ENCODE results near the gene ST3GAL3.

Gene ST3GAL3

GRCh38 chr1:43854473-43854872 is 147.1 kb downstream of the ST3GAL3 start:
- Histone ChIP-seq H3K27me3 (ENCODE audit: insufficient read depth, low read depth) (no peaks in the 10 kb centered on the region), H3K9ac (no peak overlapping the region), H3K79me2 (ENCODE audit: insufficient read depth, low read depth) (no peaks in the 10 kb centered on the region), H3K4me1 (ENCODE audit: low read depth, poor library complexity, severe bottlenecking) (peaks cover 70% of the 10 kb centered on the region), H3K36me3 (ENCODE audit: insufficient read depth) (no peaks in the 10 kb centered on the region), H3K4me2 (peak overlapping the region; percentile 47), H2AFZ (ENCODE audit: low read depth) (no peak overlapping the region), H3K4me3 (IDR thresholded peaks at IDR 0.05; ENCODE audit: insufficient read depth, low read depth, low read length) (no peak overlapping the region), H4K20me1 (ENCODE audit: insufficient read depth) (no peaks in the 10 kb centered on the region), H3K27ac (peak overlapping the region; percentile 59)
- TF ChIP-seq CTCF (conservative IDR thresholded peaks at IDR 0.05; ENCODE audit: low read depth, low read length): no peak

DNA sequence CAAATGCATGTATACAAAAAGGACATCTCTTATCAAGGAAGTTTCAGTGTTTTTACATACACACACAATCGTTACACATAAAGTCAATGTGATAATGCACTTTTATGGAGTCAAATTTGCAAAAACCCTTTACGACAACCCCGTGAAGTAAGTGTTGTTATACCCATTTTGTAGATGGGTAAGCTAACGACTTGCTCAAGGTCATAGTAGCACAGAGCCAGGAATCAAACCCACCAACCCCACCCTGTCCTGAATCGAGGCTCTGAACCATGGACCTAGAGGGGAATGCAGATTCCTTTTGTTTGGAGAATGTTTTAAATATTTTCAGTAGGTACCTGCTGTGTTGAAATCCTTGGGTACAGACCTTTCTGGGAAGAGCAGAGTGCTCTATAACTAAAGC is 148.9 kb downstream of the ST3GAL3 start:
- no peak for TF ChIP-seq CTCF (conservative IDR thresholded peaks at IDR 0.05; ENCODE audit: low read depth, low read length)
- Histone ChIP-seq H3K36me3 (ENCODE audit: insufficient read depth) (no peaks in the 10 kb centered on the region), H3K9ac (no peak overlapping the region)

GRCh38 chr1:43857163-43857562 is 149.8 kb downstream of the ST3GAL3 start:
- Histone ChIP-seq H3K9ac (no peak overlapping the region), H4K20me1 (ENCODE audit: insufficient read depth) (no peaks in the 10 kb centered on the region), H3K36me3 (ENCODE audit: insufficient read depth) (no peaks in the 10 kb centered on the region), H3K4me2 (no peak overlapping the region), H2AFZ (ENCODE audit: low read depth) (no peak overlapping the region), H3K4me1 (ENCODE audit: low read depth, poor library complexity, severe bottlenecking) (peaks cover 59% of the 10 kb centered on the region), H3K27me3 (ENCODE audit: insufficient read depth, low read depth) (no peaks in the 10 kb centered on the region), H3K27ac (no peak overlapping the region), H3K79me2 (ENCODE audit: insufficient read depth, low read depth) (no peaks in the 10 kb centered on the region), H3K4me3 (IDR thresholded peaks at IDR 0.05; ENCODE audit: insufficient read depth, low read depth, low read length) (no peak overlapping the region)
- no peak for TF ChIP-seq CTCF (conservative IDR thresholded peaks at IDR 0.05; ENCODE audit: low read depth, low read length)

More for the DNA sequence above, 148.9 kb downstream of the ST3GAL3 start:
- H3K4me3 ChIP-seq (IDR thresholded peaks at IDR 0.05; ENCODE audit: insufficient read depth, low read depth, low read length): no peak overlapping the region
- H3K27me3 ChIP-seq (ENCODE audit: insufficient read depth, low read depth): no peaks in the 10 kb centered on the region
- no peak overlapping the region for H3K4me2 ChIP-seq
- H2AFZ ChIP-seq (ENCODE audit: low read depth): no peak overlapping the region
- no peak overlapping the region for H3K27ac ChIP-seq
- peaks cover 69% of the 10 kb centered on the region for H3K4me1 ChIP-seq (ENCODE audit: low read depth, poor library complexity, severe bottlenecking)
- H4K20me1 ChIP-seq (ENCODE audit: insufficient read depth): no peaks in the 10 kb centered on the region
- no peaks in the 10 kb centered on the region for H3K79me2 ChIP-seq (ENCODE audit: insufficient read depth, low read depth)

DNA sequence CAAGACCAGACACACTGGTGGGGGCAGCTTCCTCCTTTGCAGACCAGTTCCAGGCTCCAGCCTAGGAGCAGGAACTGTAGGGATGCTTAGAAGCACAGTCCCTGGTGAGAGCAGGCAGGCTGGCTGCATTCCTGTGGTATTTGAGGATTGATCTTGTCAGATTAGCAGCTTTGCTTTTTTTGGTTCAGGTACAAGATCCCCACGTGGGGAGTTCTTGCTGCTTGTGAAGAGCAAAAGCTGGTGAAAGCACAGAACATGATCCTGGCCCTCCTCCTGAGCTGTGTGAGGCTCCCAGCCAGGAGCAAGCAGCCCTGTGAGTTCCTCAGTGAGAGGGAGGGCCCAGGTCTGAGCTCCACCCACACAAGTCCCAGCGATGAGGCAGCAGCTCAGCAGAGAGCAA is 151.0 kb downstream of the ST3GAL3 start:
- peaks cover 48% of the 10 kb centered on the region for H3K4me1 ChIP-seq (ENCODE audit: low read depth, poor library complexity, severe bottlenecking)
- H3K4me3 ChIP-seq (IDR thresholded peaks at IDR 0.05; ENCODE audit: insufficient read depth, low read depth, low read length): no peak overlapping the region
- H2AFZ ChIP-seq (ENCODE audit: low read depth): peak overlapping the region; percentile 30; the same call in 1 of the 2 replicates
- H3K36me3 ChIP-seq (ENCODE audit: insufficient read depth): no peaks in the 10 kb centered on the region
- no peaks in the 10 kb centered on the region for H3K79me2 ChIP-seq (ENCODE audit: insufficient read depth, low read depth)
- H3K27ac ChIP-seq: peak overlapping the region; percentile 52
- no peak for TF ChIP-seq CTCF (conservative IDR thresholded peaks at IDR 0.05; ENCODE audit: low read depth, low read length)
- H4K20me1 ChIP-seq (ENCODE audit: insufficient read depth): no peaks in the 10 kb centered on the region
- peak overlapping the region; percentile 72 for H3K4me2 ChIP-seq
- no peaks in the 10 kb centered on the region for H3K27me3 ChIP-seq (ENCODE audit: insufficient read depth, low read depth)
- H3K9ac ChIP-seq: peak overlapping the region; percentile 7; the same call in 1 of the 2 replicates

Measured in KMS-11 (cell line).